SW480 (cell line): ENCODE measurements around the gene IPO13.

Experiments
- DNase-seq: peaks from one replicate; pipeline ENCODE4 v3.0.0-alpha.2; 2016; ENCODE audit warnings: low spot score

The IPO13 gene

GRCh38 chr1:43930168-43930948, 16.4 kb upstream of the IPO13 start:
- DNase-seq = peak; percentile 37

GRCh38 chr1:43930949-43931275, 15.8 kb upstream of the IPO13 start:
- DNase-seq = no peak

- DNase-seq = no peak
Measured at GRCh38 chr1:43931711-43932660, 14.8 kb upstream of the IPO13 start.

- peak; percentile 36 for DNase-seq
Measured at GRCh38 chr1:43932786-43933385, 13.9 kb upstream of the IPO13 start.

GRCh38 chr1:43933386-43934100, 13.2 kb upstream of the IPO13 start, which contains the start of gene ARTN:
TSS of gene ARTN (plus strand) at chr1:43933801. CDS start at chr1:43935657, 1,856 bp downstream.
- DNase-seq = peak; percentile 48

- peak; percentile 71 for DNase-seq
Measured at GRCh38 chr1:43934101-43934985, 12.4 kb upstream of the IPO13 start.

- no peak for DNase-seq
Measured at GRCh38 chr1:43934986-43935324, 11.8 kb upstream of the IPO13 start.

- peak; percentile 87 for DNase-seq
Measured at GRCh38 chr1:43935711-43936427, 10.9 kb upstream of the IPO13 start.

- DNase-seq = peak; percentile 53
Measured at GRCh38 chr1:43936431-43937151, 10.2 kb upstream of the IPO13 start.

GRCh38 chr1:43937179-43937865, 9.4 kb upstream of the IPO13 start:
- DNase-seq = no peak

GRCh38 chr1:43938383-43938782, 8.4 kb upstream of the IPO13 start:
- DNase-seq = no peak

GRCh38 chr1:43938892-43939587, 7.7 kb upstream of the IPO13 start:
- no peak for DNase-seq

GRCh38 chr1:43942411-43942810, 4.3 kb upstream of the IPO13 start:
- DNase-seq = no peak

GRCh38 chr1:43944860-43945259, 1.9 kb upstream of the IPO13 start:
- DNase-seq = no peak

GRCh38 chr1:43945674-43946235, 995 bp upstream of the IPO13 start:
- no peak for DNase-seq

- DNase-seq = no peak
Measured at GRCh38 chr1:43947061-43947873, 517 bp downstream of the IPO13 start.

- no peak for DNase-seq
Measured at GRCh38 chr1:43947874-43948437, 1.2 kb downstream of the IPO13 start.
